Stimulated activated CD4-positive, alpha-beta T cell treated with anti-CD3 and anti-CD28 coated beads, Interleukin-15, amount 100 ng/mL, for 1 hour (primary cell): Measurements from ENCODE around the gene CSNK2B.

Experiments used
- DNase-seq, 2 donors: peaks; one replicate each; pipeline ENCODE4 v3.0.0-alpha.2; 2020; ENCODE audit warnings: low read depth in 1 of 2, low spot score in 1 of 2

Gene CSNK2B

GRCh38 chr6:31636698-31637596 lies 28.9 kb upstream of the CSNK2B start:
- DNase-seq = no peak

GRCh38 chr6:31639043-31639442 lies 26.8 kb upstream of the CSNK2B start:
- no peak for DNase-seq

GRCh38 chr6:31639449-31639861 lies 26.4 kb upstream of the CSNK2B start:
- DNase-seq = no peak

- DNase-seq = no peak
Observed at GRCh38 chr6:31640612-31641011, 25.3 kb upstream of the CSNK2B start.

GRCh38 chr6:31641370-31641769 lies 24.5 kb upstream of the CSNK2B start:
- DNase-seq = no peak

DNA sequence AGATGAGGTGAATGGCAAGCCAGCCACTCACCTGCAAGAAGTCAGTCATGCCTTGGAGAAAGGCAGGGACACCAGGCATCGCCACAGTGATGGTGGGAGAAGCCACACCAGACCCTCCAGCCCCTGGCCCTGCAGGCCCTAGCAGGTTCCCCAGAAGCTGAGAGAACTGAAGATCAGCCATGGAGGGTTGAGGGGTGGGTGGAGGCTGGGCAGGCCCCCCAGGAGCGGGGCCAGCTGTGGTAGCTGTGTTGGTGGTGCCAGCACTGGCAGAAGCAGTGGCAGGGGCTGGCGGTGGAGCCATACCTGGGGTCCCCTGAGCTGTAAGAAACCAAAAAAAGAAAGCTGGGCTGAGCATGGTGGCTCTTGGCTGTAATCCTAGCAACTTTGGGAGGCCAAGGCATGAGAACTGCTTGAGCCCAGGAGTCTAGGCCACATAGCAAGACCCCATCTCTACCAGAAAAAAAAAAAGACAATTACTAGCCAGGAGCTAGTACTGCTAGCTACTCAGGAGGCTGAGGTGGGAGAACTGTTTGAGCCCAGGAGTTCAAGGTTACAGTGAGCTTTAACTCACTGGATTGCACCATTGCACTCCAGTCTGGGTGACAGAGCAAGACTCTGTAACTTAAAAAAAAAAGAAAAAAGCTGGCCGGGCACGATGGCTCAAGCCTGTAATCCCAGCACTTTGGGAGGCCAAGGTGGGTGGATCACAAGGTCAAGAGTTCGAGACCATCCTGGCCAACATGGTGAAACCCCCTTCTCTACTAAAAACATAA lies 22.9 kb upstream of the CSNK2B start:
- DNase-seq = no peak

GRCh38 chr6:31643818-31644454 lies 21.9 kb upstream of the CSNK2B start:
- no peak for DNase-seq

GRCh38 chr6:31645325-31645724 lies 20.6 kb upstream of the CSNK2B start:
- no peak for DNase-seq

DNA sequence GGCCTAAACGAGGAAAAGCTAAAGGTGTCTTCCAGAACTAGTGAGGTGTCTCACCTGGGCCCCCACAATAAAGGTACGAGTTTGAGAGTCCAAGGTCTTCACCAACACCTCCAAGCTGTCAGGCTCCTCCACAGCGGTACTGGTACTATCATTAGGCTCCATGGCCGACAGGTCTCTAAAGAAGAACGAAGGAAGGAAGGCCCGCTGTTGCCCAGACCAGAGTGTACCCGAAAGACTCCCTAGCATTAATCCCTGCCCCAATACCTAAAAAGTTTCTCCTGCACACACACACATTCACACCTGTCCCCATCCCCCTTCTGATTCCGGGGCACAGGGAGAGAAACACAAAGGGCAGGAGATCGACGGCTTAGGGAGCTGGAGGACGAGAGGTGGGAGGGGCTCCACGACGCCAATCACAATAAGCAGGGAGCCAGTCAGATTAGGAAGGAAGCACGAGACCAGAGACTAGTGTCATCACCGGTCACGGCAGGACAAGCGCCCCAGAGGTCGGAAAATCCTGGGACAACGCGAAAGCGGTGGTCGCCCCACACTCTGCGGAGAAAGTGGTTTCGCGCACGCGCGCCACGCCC lies 14.2 kb upstream of the CSNK2B start:
- DNase-seq = no peak

GRCh38 chr6:31652925-31653724 lies 12.8 kb upstream of the CSNK2B start:
- peak in 1 of 2 donors; percentile 66 for DNase-seq

DNA sequence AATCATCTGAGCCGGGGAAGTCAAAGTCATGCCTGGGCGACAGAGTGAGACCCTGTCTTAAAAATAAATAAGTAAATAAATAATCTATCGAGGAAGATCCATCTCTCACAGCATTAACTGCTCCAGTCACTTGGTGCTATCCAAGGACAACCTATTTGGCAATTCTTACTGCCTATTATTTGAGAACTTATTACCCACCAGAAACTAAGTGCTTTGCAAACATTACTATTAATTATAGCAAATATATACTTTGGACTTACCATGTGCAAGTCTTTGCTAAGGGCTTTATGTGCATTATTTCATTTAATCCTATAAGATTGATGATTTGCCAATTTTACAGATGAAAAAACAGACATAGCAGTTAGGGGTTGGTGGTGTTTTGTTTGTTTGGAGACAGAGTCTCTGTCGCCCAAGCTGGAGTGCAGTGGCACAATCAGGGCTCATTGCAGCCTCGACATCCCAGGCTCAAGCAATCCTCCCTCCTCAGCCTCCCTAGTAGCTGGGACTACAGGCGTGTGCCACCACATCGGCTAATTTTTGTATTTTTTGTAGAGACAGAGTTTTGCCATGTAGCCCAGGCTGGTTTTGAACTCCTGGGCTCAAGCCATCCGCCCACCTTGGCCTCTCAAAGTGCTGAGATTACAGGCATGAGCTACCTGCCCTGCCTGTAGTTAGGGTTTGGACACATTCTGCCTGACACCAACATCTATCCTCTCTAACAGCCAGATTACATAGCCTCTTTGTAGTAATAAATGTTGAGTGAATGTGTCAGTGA lies 11.1 kb upstream of the CSNK2B start:
- DNase-seq = no peak

GRCh38 chr6:31655349-31656237 lies 10.3 kb upstream of the CSNK2B start, which contains the start of gene APOM:
Gene APOM (plus strand): TSS chr6:31655894. CDS start chr6:31655967, 73 bp downstream.
- DNase-seq = no peak

DNA sequence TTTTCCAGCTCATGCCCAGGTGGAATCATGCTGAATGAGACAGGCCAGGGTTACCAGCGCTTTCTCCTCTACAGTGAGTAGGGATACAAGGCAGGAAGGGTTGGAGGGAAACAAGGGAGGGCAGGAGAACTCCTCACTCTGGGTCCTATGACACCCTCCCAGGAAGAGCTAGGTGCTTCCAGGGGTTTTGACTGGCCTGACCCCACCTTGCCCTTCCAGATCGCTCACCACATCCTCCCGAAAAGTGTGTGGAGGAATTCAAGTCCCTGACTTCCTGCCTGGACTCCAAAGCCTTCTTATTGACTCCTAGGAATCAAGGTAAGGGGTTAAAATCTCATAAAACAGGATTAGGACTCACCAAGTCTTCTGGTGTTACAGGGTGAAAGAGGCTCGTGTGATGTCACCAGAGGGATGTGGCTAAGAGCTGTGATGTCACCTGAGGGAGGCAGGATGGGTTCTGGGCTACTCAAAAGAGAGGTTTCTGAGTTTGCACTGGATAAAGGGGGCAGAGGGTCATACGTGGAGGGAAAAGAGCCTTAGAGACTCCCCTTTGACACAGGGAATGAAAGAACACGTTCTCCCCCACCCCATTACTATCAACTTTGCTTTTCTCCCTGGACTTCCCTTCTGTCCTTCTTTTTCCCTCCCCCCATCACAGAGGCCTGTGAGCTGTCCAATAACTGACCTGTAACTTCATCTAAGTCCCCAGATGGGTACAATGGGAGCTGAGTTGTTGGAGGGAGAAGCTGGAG lies 8.3 kb upstream of the CSNK2B start:
- no peak for DNase-seq

DNA sequence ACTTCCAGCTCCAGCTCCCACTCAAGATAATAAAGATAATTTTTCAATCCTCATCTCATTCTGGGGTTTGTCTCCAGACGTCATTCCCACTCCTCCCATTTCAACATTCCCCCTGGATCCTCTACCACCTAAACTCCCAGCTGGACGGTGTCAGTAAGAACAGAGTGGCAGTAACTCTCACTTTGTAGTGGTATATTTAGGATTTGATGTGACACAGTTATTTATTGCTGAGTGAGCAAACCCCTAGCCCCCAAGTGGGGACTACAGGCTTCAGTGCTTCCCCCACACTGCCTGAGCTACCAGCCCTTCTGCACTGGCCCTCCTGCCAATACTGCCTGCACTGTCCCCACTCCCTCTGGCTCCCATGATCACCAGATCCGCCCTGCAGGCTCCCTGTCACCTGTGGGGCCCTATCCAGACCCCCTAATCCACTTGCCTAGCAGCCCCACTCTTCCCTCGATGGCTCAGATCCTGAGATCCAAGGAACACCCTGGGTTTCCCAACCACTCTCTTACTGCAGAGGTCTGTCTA lies 7.7 kb upstream of the CSNK2B start:
- no peak for DNase-seq

GRCh38 chr6:31658983-31659648 lies 6.8 kb upstream of the CSNK2B start:
- no peak for DNase-seq

- DNase-seq = no peak
Observed at GRCh38 chr6:31659649-31660380, 6.1 kb upstream of the CSNK2B start.
